Adrenal gland (tissue), 12 donors: ENCODE data around the gene MCHR2. TPM values are rescaled to one million over a fixed set of nuclear protein-coding genes. Genes with fewer than 3 reads are reported as not detected.

Experiments
- DNase-seq, 7 donors: peaks; one replicate each; pipeline ENCODE4 v3.0.0-alpha.2; 2019 to 2020
- H3K27ac ChIP-seq, 5 donors: fragments of 200-600 bp; sonication (generic) in 4 of 5; 1 replicate in 3 of 5; 2 replicates in 2 of 5; pipeline versions ENCODE4 v1.5.1 to v1.8.0; 2016 to 2020; ENCODE audit warnings: mild to moderate bottlenecking in 1 of 5
- H3K27me3 ChIP-seq: fragments of 200-600 bp; 2 replicates; pipeline ENCODE4 v1.8.0; 2021
- H3K36me3 ChIP-seq, 2 donors: fragments of 200-600 bp; replicated peaks in 1 of 2; 1 replicate in 1 of 2; 2 replicates in 1 of 2; pipeline versions ENCODE4 v1.5.1 to v1.8.0; 2018 to 2022
- H3K4me1 ChIP-seq, 2 donors: fragments of 200-600 bp; replicated peaks in 1 of 2; 1 replicate in 1 of 2; 2 replicates in 1 of 2; pipeline versions ENCODE4 v1.5.1 to v1.8.0; 2018 to 2021
- H3K4me3 ChIP-seq, 4 donors: fragments of 200-600 bp; sonication (generic) in 3 of 4; one replicate each; pipeline ENCODE4 v1.5.1; 2016 to 2018
- H3K9me3 ChIP-seq, 3 donors: fragments of 200-600 bp; sonication (generic) in 1 of 3; replicated peaks in 1 of 3; 1 replicate in 2 of 3; 2 replicates in 1 of 3; pipeline versions ENCODE4 v1.5.1 to v1.8.0; 2016 to 2021
- POLR2A ChIP-seq, 2 donors: fragments of 450-650 bp; IDR thresholded peaks; one replicate each; pipeline ENCODE4 v1.6.1; 2017; ENCODE audit warnings: antibody characterized with exemption in 2 of 2, mild to moderate bottlenecking in 2 of 2, moderate library complexity in 1 of 2
- WGBS, 4 donors: extraction: QIAGEN DNeasy Blood & Tissue Kit in 2 of 4; methylation state at CpG; one replicate each; pipeline versions ENCODE4 v1.1.5 to v1.1.7; 2013 to 2017; 5-methylcytosine and 5-hydroxymethylcytosine counted together
- intact Hi-C, 2 donors: fragments of 100-400 bp; cut with DNase I; formaldehyde crosslinking; loops; one replicate each; pipeline versions ENCODE4 v1.14.1 to v1.15.0; 2022 to 2023
- polyA plus RNA-seq, 3 donors: library from polyadenylated mRNA; stranded (reverse); fragments of 200-250 nt in 2 of 3; fragments of 350-450 nt in 1 of 3; fragmentation: Illumina TruSeq in 1 of 3; extraction: RNeasy Lipid Tissue Mini Kit (QIAGEN cat#74804) in 1 of 3; gene quantifications; one replicate each; pipeline ENCODE4 v1.2.3, GENCODE V29; 2013 to 2014
- total RNA-seq, 9 donors: library from RNA; depleted of rRNA in 4 of 9; stranded (reverse); fragments of >200 nt in 4 of 9; fragments of 120-200 nt in 1 of 9; fragmentation: NEBNext Ultra II Directional in 1 of 9; extraction: Animal tissue kit (Norgen Biotek cat#: 25700) in 1 of 9; gene quantifications; one replicate each; pipeline versions ENCODE4 v1.1.0 to v1.2.4, GENCODE V29; 2013 to 2023
- TF ChIP-seq, protein P1 (sequence below), 6 experiments: fragments of 450-650 bp in 4 of 6; fragments of 200-600 bp in 2 of 6; sonication (generic) in 1 of 6; IDR thresholded peaks; 1 replicate in 5 of 6; 2 replicates in 1 of 6; pipeline versions ENCODE4 v1.5.1 to v1.8.0; 2016 to 2021; ENCODE audit warnings: antibody characterized with exemption in 6 of 6, mild to moderate bottlenecking in 2 of 6, moderate library complexity in 1 of 6
- donor health status: healthy with polysubstance abuse.
- donor health status: Bipolar disorder and iron deficiency.
- donor health status: DM: yes; HTN: yes; CAD: no.
- donor health status: DM: no; HTN: no; CAD: no.
- donor health status: DM: no; HTN: no; CAD: no.
- donor health status: DM: yes; HTN: yes; CAD: no.

The MCHR2 gene
- total and polyA plus RNA-seq, 12 donors = 0.14 TPM; not detected in 11

DNA sequence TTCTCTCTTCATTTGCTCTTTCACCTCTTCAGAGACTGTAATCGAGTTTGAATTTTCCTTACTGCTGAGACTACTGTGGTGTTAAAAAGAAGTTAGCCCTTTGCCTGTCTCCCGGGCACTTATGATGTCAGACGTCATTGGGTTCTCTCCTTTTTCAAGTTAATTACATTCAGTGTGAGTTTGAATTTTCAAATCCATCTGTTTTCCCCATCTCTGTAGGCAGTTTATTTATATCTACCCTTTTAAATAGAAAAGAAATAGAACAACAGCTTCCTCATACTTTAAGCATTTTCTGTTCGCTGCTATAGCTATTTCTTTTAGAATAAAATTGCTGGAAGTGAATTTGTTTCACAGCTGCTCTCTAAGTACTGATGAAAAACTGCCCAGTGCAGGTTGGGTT is 81.4 kb downstream of the MCHR2 start:
- TF ChIP-seq, protein P1, sequence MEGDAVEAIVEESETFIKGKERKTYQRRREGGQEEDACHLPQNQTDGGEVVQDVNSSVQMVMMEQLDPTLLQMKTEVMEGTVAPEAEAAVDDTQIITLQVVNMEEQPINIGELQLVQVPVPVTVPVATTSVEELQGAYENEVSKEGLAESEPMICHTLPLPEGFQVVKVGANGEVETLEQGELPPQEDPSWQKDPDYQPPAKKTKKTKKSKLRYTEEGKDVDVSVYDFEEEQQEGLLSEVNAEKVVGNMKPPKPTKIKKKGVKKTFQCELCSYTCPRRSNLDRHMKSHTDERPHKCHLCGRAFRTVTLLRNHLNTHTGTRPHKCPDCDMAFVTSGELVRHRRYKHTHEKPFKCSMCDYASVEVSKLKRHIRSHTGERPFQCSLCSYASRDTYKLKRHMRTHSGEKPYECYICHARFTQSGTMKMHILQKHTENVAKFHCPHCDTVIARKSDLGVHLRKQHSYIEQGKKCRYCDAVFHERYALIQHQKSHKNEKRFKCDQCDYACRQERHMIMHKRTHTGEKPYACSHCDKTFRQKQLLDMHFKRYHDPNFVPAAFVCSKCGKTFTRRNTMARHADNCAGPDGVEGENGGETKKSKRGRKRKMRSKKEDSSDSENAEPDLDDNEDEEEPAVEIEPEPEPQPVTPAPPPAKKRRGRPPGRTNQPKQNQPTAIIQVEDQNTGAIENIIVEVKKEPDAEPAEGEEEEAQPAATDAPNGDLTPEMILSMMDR (IDR thresholded peaks at IDR 0.05) = no peak
- no peak for TF ChIP-seq POLR2A (IDR thresholded peaks at IDR 0.05)
- H3K27me3 ChIP-seq = no peaks in the 10 kb centered on the region
- H3K9me3 ChIP-seq = peaks cover 0 to 6% (median 0%) of the 10 kb centered on the region in 3 donors
- no peaks in the 10 kb centered on the region for H3K36me3 ChIP-seq
- no peak for DNase-seq
- no peak overlapping the region for H3K27ac ChIP-seq
- intact Hi-C loops = no loop called here
- no peak overlapping the region for H3K4me3 ChIP-seq
- no peaks in the 10 kb centered on the region for H3K4me1 ChIP-seq
- 53 to 62% (median 58%) methylated on average over 4 of the region's 4 CpGs for WGBS, 4 donors

DNA sequence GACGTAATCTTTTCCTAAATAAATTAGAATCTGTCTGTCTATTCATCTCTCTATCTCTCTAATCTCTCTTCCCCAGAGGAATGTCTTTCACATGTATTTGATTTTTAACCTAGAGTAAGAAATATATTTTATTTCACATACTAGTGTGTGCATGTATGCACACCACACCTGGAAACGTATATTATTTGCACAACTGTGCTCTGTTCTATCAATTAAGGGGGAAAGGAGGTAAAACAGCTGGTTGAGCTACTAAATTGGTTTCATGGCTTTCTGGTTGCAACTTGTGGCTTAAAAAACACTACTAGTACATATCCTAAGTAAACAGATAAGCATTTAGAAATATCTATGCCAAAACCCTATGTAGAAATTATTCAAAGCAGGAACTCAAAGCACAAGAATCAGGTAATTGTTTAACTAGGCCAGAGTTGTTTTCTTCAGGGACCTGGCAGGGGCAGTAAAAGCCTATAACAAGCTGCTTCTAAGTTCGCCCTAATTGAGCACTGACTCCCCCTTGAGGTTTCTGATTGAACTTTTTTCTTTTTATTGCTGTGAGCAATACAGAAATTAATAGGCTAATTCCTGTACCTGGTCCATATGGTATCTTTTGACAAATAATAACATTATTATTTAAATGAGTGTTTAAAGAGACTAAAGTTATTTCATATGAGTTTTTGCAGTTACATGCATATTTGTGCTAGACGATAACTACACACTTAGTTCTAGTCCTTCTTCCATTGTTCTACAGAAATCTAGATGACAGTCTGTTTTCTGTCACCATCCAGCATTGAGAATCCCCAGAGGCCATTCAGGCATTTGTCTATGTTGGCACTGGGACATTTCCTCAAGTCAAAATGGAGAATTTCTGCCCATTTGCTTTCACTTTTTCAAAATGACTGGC is 88.6 kb downstream of the MCHR2 start:
- H3K27me3 ChIP-seq = no peaks in the 10 kb centered on the region
- H3K9me3 ChIP-seq = no peaks in the 10 kb centered on the region
- intact Hi-C loops = no loop called here
- H3K4me1 ChIP-seq = no peaks in the 10 kb centered on the region
- no peak overlapping the region for H3K27ac ChIP-seq
- H3K4me3 ChIP-seq = no peak overlapping the region
- peak in 1 of 7 donors; percentile 8 for DNase-seq
- no peak for TF ChIP-seq POLR2A (IDR thresholded peaks at IDR 0.05)
- TF ChIP-seq, protein P1 (IDR thresholded peaks at IDR 0.05) = peak; percentile 22 to 52 (median 39)
- no peaks in the 10 kb centered on the region for H3K36me3 ChIP-seq
- 40 to 45% (median 44%) methylated on average over 4 of the region's 4 CpGs for WGBS, 4 donors

DNA sequence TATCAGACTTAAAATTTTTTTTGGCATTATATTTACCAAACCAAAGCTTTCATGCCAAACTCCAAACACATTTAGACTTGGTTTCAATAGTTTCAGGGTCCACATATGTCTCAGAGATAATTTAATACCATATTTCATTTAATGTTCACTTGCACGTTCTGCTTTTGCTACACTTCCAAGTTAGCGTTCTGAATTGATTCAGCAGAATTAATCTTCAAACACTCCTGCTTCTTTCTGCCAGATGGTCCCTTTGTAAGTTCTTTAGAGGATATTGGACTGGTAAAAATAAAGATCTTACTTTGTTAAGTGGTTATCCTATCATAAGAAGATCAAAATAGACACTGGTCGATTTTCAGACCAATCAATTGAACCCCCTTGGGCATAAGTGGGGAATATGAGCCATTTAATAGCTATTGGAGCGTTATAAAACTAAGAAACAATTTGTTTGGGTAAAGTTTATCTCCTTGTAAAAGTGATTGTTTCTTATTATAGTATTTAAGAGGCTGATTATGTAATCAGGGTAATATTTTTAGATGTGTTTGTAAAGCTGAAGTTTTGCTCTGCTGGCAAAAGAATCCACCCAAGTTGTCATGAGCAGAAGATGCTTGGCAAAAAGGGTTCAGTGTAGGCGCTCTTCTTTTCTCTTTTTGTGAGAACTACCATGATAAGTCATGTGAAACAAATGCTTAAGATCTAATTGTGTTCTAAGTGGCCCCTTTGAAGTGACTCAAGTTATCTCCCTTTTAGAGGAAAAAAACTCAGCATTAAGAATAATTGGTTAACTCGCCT is 92.2 kb downstream of the MCHR2 start:
- intact Hi-C loops = no loop called here
- Histone ChIP-seq H3K27me3 (no peaks in the 10 kb centered on the region), H3K36me3 (no peaks in the 10 kb centered on the region), H3K4me3 (no peak overlapping the region), H3K9me3 (no peaks in the 10 kb centered on the region), H3K4me1 (no peaks in the 10 kb centered on the region), H3K27ac (no peak overlapping the region)
- WGBS, 4 donors = 53 to 57% (median 54%) methylated on average over 6 of the region's 6 CpGs
- TF ChIP-seq, protein P1 (IDR thresholded peaks at IDR 0.05) = no peak
- no peak for TF ChIP-seq POLR2A (IDR thresholded peaks at IDR 0.05)
- no peak for DNase-seq

DNA sequence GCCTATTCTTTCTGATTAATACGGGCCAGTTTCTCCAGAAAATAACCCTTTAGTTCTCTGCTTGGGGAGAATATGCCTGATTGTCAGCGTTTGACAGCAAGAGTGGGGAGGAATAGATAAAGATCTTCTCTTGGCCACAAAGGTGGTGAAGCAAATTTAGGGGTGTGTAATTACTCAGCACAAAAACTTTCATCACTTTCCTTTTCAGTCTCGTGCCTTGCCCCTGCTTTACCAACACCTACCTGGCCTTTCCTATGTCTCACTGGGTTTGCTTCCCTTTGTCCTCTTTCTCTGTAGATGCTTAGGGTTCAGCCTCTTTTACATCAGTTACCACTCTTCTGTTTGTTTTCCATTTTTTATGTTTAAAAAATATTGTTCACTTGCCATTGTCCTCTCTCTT is 99.2 kb downstream of the MCHR2 start:
- 52 to 69% (median 64%) methylated on average over 3 of the region's 3 CpGs for WGBS, 4 donors
- Histone ChIP-seq H3K27ac (no peak overlapping the region), H3K4me1 (no peaks in the 10 kb centered on the region), H3K9me3 (no peaks in the 10 kb centered on the region), H3K4me3 (no peak overlapping the region), H3K36me3 (no peaks in the 10 kb centered on the region), H3K27me3 (no peaks in the 10 kb centered on the region)
- intact Hi-C loops = no loop called here
- TF ChIP-seq, protein P1 (IDR thresholded peaks at IDR 0.05) = no peak
- no peak for TF ChIP-seq POLR2A (IDR thresholded peaks at IDR 0.05)
- no peak for DNase-seq
